ENCODE data around the gene PALM.

The PALM gene

DNA sequence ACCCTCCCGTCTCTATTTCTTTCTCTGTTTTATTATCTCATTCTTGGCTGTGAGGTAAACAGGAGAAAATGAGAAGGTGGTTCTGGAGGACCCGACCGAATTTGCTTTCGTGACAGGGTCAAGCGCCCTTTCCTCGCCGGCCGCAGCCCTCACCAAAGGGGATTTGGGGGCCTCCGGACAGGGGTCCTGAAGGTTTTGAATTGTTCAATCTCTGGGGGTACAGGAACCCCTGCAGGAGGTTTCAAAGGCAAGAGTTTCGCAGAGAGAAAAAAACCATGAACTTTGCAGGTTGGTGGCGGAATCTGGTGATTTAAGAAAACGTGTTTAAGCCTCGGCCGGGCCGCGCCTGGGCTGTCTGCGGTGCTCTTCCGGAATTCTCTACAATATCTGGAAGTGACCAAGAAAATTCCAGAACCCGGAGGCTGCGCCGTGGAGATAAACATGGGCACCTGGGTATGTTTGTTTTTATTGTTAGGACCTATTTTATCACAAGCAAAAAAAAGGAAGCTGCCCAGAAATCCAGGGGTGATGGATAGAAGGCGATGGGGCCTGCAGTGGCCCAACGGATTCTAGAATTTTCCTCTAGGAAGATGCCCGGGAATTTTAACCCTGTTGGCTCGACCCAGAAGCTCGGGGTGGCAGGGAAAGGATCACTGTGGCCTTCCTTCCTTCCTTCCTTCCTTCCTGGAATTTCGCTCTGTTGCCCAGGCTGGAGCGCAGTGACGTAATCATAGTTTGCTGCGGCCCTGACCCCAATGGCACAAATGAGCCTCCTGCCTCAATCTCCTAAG, 74.3 kb downstream of the PALM start:
- no peak for DNase-seq

- no peak for DNase-seq
Observed at GRCh38 chr19:784541-784940, 75.8 kb downstream of the PALM start.

- DNase-seq: no peak
Observed at GRCh38 chr19:787536-787935, 78.8 kb downstream of the PALM start.

DNA sequence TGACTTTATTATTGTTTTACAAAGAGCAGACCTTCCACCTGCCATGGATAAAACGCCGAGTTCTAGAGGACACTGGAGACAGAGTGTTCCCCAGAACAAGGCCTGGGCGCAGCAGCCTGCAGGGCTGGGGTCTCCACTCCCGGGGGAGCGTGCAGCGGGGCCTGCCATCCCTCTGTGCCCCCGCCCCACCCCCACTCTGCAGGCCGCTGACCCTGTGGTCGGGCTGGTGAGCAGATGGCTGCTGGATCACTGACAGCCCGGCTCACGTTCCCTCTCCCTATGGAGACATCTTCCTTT, 79.9 kb downstream of the PALM start:
- no peak for DNase-seq

DNA sequence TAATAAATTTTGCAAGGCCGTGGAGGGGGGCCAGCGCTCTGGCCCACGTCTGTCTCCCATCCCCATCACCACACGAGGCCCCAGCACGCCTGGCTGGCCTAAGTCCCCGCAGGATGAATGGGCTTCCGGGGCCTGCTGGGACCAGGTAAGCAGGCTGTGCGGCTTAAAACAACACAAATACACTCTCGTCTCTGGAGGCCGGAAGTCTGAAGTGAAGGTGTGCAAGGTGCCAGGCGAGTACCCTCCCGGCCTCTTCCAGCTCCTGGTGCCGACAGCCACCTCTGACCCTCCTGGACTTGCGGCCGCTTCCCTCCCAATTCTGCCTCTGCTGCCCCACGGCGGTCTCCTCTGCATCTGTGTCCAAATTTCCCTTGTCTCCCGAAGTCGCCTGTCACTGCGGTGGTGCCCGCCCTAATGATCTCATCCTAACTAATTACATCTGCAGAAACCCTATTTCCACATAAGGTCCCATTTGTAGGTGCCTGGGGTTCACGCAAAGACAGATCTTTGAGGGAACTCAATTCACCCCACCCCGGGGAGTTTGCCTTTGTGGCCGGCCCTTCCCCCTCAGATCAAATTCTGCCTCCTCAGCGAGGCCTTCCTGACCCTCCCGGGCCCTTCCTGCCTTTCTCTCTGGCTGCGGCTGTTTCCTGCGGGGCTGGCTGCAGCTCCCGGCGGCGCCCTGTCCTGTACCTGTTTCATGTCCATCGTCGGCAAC, 80.4 kb downstream of the PALM start:
- peak; percentile 89 for DNase-seq

- DNase-seq: no peak
Observed at GRCh38 chr19:789701-790060, 80.9 kb downstream of the PALM start.

DNA sequence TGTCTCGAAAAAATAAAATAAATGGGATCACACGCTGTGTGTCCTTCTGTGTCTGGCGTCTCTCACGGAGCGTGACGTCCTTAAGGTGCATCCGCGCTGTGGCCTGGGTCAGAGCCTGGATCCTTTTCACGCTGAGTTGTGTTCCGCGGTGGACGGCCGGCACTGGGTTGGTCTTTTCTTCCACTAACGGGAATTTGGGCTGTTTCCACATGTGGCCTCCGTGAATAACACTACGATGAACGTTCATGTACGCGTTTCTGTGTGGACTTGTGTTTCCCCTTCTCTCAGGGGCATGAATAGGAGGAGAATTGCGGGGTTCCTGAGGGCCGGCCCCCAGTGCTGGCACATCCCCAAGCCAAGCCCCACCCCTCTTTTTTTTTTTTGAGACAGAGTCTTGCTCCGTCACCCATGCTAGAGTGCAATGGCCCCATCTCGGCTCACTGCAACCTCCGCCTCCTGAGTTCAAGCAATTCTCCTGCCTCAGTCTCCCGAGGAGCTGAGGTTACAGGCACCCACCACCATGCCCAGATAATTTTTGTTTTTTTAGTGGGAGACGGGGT, 82.4 kb downstream of the PALM start:
- DNase-seq: no peak

DNA sequence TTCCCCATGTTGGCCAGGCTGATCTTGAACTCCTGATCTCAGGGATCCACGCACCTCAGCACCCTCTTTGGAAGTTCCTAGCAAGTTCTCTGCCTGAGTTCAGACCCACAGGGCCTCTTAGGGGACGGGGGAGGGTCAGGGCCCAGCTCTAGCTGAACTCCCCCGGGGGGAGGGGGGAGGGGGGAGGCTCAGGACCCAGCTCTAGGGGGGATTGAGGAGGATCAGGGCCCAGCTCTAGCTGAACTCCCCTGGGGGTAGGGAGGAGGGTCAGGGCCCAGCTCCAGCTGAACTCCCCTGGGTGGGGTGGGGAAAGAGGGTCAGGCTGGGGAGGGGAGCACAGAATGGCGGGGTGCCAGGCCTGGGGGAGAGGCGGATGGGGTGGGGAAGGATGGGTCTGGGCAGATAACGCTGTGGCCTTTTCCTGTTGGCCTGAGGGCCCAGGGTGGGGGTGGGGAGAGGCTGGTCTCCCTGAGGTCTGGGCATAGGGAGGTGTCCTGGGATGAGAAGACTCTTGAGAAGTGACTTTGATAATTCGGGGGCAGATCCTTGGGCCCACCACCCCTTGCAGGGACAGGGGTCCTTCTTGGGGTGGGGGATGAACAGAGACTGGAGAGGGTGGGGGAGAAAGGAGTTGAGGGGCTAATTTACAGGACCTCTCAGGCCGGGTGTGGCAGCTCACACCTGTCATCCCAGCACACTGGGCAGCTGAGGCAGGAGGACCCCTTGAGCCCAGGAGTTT, 83.0 kb downstream of the PALM start:
- no peak for DNase-seq

DNA sequence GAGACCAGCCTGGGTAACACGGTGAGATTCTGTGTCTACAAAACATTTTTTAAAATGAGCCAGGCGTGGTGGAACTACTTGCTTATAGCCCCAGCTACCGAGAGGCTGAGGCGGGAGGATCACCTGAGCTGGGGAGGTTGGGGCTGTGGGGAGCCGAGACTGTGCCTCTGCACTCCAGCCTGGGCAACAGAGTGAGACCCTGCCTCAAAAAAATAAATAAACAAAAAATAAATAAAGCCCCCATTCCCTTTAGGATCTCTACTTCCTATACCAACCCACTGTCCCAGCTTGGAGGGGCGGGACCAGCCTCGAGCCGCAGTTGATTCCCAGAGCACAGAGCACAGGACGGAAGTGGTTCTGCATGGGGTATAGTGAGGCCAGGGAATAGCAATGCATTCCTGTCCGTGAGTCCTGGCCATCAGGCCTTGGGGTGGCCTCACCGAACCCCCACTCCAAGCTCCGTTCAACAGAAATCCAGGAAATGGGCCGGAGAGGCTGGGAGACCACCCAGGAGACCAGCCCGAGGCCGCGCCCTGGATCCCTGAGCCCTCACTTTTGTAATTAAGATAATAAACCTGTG, 83.7 kb downstream of the PALM start:
- DNase-seq: peak; percentile 60

GRCh38 chr19:793806-794205, 85.1 kb downstream of the PALM start:
- no peak for DNase-seq

DNA sequence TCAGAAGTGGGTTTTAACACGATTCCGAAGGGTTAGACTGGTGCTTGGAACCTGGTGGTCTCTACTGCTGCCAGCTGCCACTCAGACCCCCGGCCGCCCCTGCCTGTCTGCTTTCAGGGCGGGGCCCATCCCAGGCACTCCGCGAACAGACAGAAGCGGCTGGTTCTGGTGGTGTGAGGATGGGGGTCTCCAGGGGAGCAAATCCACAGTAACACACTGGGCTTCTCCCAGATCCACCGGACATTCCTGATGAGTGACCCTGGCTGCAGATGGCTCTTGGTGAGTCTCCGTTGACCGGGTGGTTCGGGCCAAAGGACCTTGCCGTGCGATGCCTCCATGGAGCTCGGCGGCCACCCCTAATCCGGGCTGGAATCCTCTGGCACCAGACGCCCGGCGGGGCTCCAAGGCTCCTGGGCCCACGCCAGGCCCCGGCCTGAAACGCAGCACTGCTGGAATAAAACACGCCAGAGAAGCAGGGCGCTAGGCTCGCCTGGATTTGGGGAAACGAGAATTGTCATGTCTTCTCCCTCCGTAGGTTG, 86.4 kb downstream of the PALM start:
- no peak for DNase-seq

DNA sequence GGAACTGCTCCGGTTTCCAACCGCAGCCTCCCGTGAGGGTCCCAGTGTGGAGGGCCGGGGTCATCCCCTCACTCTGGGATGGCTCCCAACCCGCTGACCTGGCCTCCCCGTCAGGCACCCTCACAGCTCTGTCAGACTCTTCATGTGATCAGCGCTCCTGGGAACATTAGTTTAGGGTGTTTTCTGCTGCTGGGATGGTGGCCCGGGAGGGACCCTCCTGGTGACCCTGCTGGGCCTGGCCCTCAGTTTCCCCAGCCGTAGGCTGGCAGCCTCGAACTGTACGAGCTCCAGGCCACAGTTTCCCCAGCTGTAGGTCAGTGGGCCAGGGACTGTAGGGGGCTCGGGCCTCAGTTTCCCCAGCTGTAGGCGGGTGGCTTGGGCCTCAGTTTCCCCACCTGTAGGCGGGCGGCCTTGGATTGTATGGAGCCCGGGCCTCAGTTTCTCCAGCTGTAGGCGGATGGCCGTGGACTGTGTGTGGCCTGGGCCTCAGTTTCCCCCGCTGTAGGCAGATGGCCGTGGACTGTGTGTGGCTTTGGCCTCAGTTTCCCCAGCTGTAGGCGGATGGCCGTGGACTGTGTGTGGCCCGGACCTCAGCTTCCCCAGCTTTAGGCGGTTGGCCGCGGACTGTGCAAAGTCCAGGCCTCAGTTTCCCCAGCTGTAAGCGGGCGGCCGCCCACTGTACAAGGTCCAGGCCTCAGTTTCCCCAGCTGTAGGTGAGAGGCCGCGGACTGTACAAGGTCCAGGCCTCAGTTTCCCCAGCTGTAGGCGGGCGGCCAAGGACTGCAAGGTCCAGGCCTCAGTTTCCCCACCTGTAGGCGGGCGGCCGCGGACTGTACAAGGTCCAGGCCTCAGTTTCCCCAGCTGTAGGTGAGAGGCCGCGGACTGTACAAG, 87.2 kb downstream of the PALM start:
- no peak for DNase-seq

DNA sequence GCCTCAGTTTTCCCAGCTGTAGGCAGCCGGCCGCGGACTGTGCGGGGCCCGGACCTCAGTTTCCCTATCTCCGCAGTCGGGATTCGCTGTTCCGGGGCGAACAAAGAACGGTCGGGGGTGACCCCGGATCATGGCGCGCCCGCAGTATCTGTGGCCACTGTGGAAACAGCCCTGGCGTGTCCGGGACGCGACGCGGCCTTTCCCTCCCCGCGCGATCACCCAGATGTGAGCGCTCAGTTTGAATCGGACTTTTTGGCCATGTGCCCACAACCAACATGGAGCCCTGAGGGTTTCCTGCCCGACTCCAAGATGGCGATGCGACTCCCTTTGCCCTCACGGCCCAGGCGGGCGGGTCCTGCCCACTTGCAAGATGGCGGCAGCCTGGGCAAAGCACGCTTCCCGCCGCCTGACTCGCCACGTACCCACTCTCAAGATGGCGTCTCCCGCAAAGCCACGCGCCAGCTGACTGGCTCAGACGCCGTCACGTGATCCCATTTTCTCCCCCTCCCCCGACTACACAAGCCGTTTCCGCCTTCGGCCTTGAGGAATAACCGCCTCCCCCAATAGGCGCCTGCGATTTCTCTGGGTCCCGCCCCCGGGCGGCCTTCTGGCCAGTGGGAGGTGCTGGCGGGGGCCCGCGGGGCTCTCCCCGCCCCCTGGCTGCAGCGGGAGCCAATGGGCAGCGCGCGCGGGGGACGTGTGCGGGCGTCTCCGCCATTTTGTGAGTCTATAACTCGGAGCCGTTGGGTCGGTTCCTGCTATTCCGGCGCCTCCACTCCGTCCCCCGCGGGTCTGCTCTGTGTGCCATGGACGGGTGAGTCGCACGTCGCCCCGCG, 88.2 kb downstream of the PALM start, which contains the start of gene PTBP1:
TSS of gene PTBP1 (plus strand) at position 761 of the 836 bp plus-strand sequence. CDS start at position 807, 46 bp downstream.
- DNase-seq: peak; percentile 100

Measured in islet precursor cell (in vitro differentiated cells).